SK-N-SH (cell line): ENCODE results near the gene SLC27A3. TPM values are rescaled to one million over a fixed set of nuclear protein-coding genes. Genes with fewer than 3 reads are reported as not detected.

Source experiments
- CTCF ChIA-PET: fragments of 300-600, 350-600 bp; formaldehyde crosslinking; extraction: SDS; loops from one replicate; lab custom pipeline; 2021; lab: Yijun Ruan, JAX
- POLR2A ChIA-PET: fragments of 350-600 bp; sonication (Branson Sonifier 250); formaldehyde crosslinking; extraction: SDS; loops from one replicate; lab custom pipeline; 2020; ENCODE audit warnings: antibody characterized with exemption, inconsistent platforms; lab: Yijun Ruan, JAX
- DNase-seq: peaks from one replicate; pipeline ENCODE4 v3.0.0; 2012
- H2AFZ ChIP-seq: fragments of 200-600 bp; sonication (generic); 2 replicates; pipeline ENCODE4 v1.8.1; 2016; ENCODE audit warnings: antibody characterized with exemption, mild to moderate bottlenecking, low read depth
- H3F3A ChIP-seq: fragments of 200-600 bp; sonication (generic); replicated peaks from 2 replicates; pipeline ENCODE3; 2016; ENCODE audit warnings: antibody characterized with exemption, mild to moderate bottlenecking; ENCODE audit not compliant: insufficient read depth
- H3K27ac ChIP-seq, 2 experiments: fragments of 200-500 bp in 1 of 2; fragments of 200-600 bp in 1 of 2; sonication (Bioruptor generic) in 1 of 2; sonication (generic), shearing (Covaris generic) in 1 of 2; 2 replicates each; pipeline versions ENCODE4 v1.5.1 to v1.6.1; 2014 to 2016; ENCODE audit warnings: low read depth in 2 of 2, inconsistent platforms in 1 of 2, low read length in 1 of 2, mild to moderate bottlenecking in 1 of 2, mixed read lengths in 1 of 2
- H3K27me3 ChIP-seq: fragments of 200-600 bp; sonication (generic), shearing (Covaris generic); 2 replicates; pipeline ENCODE4 v1.6.1; 2016; ENCODE audit warnings: mixed run types; ENCODE audit not compliant: insufficient read depth
- H3K36me3 ChIP-seq, 2 experiments: fragments of 200-500 bp in 1 of 2; fragments of 200-600 bp in 1 of 2; sonication (Bioruptor generic) in 1 of 2; sonication (generic) in 1 of 2; replicated peaks in 1 of 2; 2 replicates each; pipeline versions ENCODE3 to v1.5.1; 2014 to 2016; ENCODE audit warnings: low read length in 1 of 2, mild to moderate bottlenecking in 1 of 2; ENCODE audit not compliant: insufficient read depth in 2 of 2, control insufficient read depth in 1 of 2
- H3K4me1 ChIP-seq, 2 experiments: fragments of 200-500 bp in 1 of 2; fragments of 200-600 bp in 1 of 2; sonication (Bioruptor generic) in 1 of 2; sonication (generic), shearing (Covaris generic) in 1 of 2; 2 replicates each; pipeline versions ENCODE4 v1.5.1 to v1.6.1; 2014 to 2016; ENCODE audit warnings: low read depth in 1 of 2, low read length in 1 of 2, mixed run types in 1 of 2; ENCODE audit not compliant: insufficient read depth in 2 of 2, control insufficient read depth in 1 of 2
- H3K4me2 ChIP-seq: fragments of 200-600 bp; sonication (generic), shearing (Covaris generic); 2 replicates; pipeline ENCODE4 v1.6.1; 2017; ENCODE audit warnings: mixed run types
- H3K4me3 ChIP-seq, 2 experiments: fragments of 200-500 bp in 1 of 2; fragments of 200-600 bp in 1 of 2; sonication (Bioruptor generic) in 1 of 2; sonication (generic), shearing (Covaris generic) in 1 of 2; 2 replicates each; pipeline versions ENCODE4 v1.5.1 to v1.8.1; 2014 to 2016; ENCODE audit warnings: low read depth in 2 of 2, inconsistent platforms in 1 of 2, low read length in 1 of 2, mild to moderate bottlenecking in 1 of 2, mixed read lengths in 1 of 2, moderate library complexity in 1 of 2
- H3K79me2 ChIP-seq: fragments of 200-600 bp; sonication (generic); 2 replicates; pipeline ENCODE4 v1.8.1; 2017; ENCODE audit warnings: mild to moderate bottlenecking; ENCODE audit not compliant: insufficient read depth
- H3K9ac ChIP-seq: fragments of 200-600 bp; sonication (generic); 2 replicates; pipeline ENCODE4 v1.6.1; 2017; ENCODE audit warnings: mixed run types
- H3K9me2 ChIP-seq: fragments of 200-600 bp; sonication (generic); 2 replicates; pipeline ENCODE4 v1.6.1; 2017; ENCODE audit warnings: mixed run types
- H3K9me3 ChIP-seq: fragments of 200-600 bp; sonication (generic); 2 replicates; pipeline ENCODE4 v1.6.1; 2017; ENCODE audit warnings: mixed run types, mild to moderate bottlenecking, moderate library complexity
- H4K20me1 ChIP-seq: fragments of 200-600 bp; sonication (generic); 2 replicates; pipeline ENCODE4 v1.6.1; 2017; ENCODE audit warnings: mild to moderate bottlenecking, mixed run types; ENCODE audit not compliant: insufficient read depth
- CHD2 ChIP-seq: fragments of 150-350 bp; IDR thresholded peaks from 2 replicates; pipeline ENCODE4 v1.6.1; 2018; ENCODE audit warnings: low read length; ENCODE audit not compliant: partially characterized antibody
- GABPA ChIP-seq: IDR thresholded peaks from 2 replicates; pipeline ENCODE4 v1.4.0; 2012; ENCODE audit warnings: low read depth, mild to moderate bottlenecking
- GATA2 ChIP-seq: sonication (generic); formaldehyde crosslinking; IDR thresholded peaks from 2 replicates; pipeline ENCODE4 v1.5.0; 2020; ENCODE audit warnings: mild to moderate bottlenecking, missing genetic modification reagents
- JUND ChIP-seq: IDR thresholded peaks from 2 replicates; pipeline ENCODE4 v1.4.0; 2012
- MEF2A ChIP-seq: IDR thresholded peaks from 2 replicates; pipeline ENCODE4 v1.4.0; 2012; ENCODE audit warnings: low read depth, borderline replicate concordance
- MXI1 ChIP-seq: IDR thresholded peaks from 2 replicates; pipeline ENCODE4 v1.6.1; 2012; ENCODE audit warnings: mild to moderate bottlenecking, low read depth, low read length, improper control_type of control experiment
- NRF1 ChIP-seq: IDR thresholded peaks from 2 replicates; pipeline ENCODE4 v1.6.1; 2012; ENCODE audit warnings: low read depth, mild to moderate bottlenecking, low read length
- POLR2AphosphoS5 ChIP-seq: IDR thresholded peaks from 2 replicates; pipeline ENCODE4 v1.6.1; 2012; ENCODE audit warnings: low read depth, low read length
- RAD21 ChIP-seq: IDR thresholded peaks from 2 replicates; pipeline ENCODE4 v1.6.1; 2012; ENCODE audit warnings: mild to moderate bottlenecking, low read length
- RCOR1 ChIP-seq: fragments of 150-350 bp; IDR thresholded peaks from 2 replicates; pipeline ENCODE4 v1.6.1; 2017; ENCODE audit warnings: antibody characterized with exemption, low read length
- RFX5 ChIP-seq: IDR thresholded peaks from 2 replicates; pipeline ENCODE4 v1.6.1; 2012; ENCODE audit warnings: mild to moderate bottlenecking, improper control_type of control experiment, low read length
- RXRA ChIP-seq: IDR thresholded peaks from 2 replicates; pipeline ENCODE4 v1.4.0; 2012; ENCODE audit warnings: low read depth, mild to moderate bottlenecking, borderline replicate concordance
- SIN3A ChIP-seq: IDR thresholded peaks from 2 replicates; pipeline ENCODE4 v1.6.1; 2012; ENCODE audit warnings: low read depth, mild to moderate bottlenecking, low read length, moderate library complexity, borderline replicate concordance
- TAF1 ChIP-seq: IDR thresholded peaks from 2 replicates; pipeline ENCODE4 v1.6.1; 2012; ENCODE audit warnings: low read depth, mild to moderate bottlenecking, low read length, moderate library complexity, borderline replicate concordance
- TCF12 ChIP-seq: IDR thresholded peaks from 2 replicates; pipeline ENCODE4 v1.4.0; 2012
- YY1 ChIP-seq: IDR thresholded peaks from 2 replicates; pipeline ENCODE4 v1.4.0; 2012; ENCODE audit warnings: low read depth, mild to moderate bottlenecking
- WGBS: methylation state at CpG from one replicate; pipeline ENCODE4 v1.1.6; 2017; ENCODE audit warnings: low lambda C conversion rate; 5-methylcytosine and 5-hydroxymethylcytosine counted together
- polyA plus RNA-seq, 3 experiments: library from polyadenylated mRNA; depleted of rRNA; stranded (reverse); fragments of >200 nt; gene quantifications; 2 replicates each; pipeline ENCODE4 v1.2.3, GENCODE V29; 2012
- TF ChIP-seq, protein P1 (sequence below): fragments of 200-600 bp; sonication (generic); IDR thresholded peaks from 2 replicates; pipeline ENCODE4 v1.6.1; 2017; ENCODE audit warnings: antibody characterized with exemption, mild to moderate bottlenecking, moderate library complexity
- TF ChIP-seq, protein P2 (sequence below): IDR thresholded peaks from 2 replicates; pipeline ENCODE4 v1.4.0; 2012; ENCODE audit warnings: low read depth, borderline replicate concordance
- TF ChIP-seq, protein P3 (sequence below): IDR thresholded peaks from 2 replicates; pipeline ENCODE4 v1.4.0; 2012; ENCODE audit warnings: low read depth

SLC27A3 gene
- polyA plus RNA-seq, 1 of the 3 experiments (the other 2 are of a cell fraction), result 9.0 TPM

DNA sequence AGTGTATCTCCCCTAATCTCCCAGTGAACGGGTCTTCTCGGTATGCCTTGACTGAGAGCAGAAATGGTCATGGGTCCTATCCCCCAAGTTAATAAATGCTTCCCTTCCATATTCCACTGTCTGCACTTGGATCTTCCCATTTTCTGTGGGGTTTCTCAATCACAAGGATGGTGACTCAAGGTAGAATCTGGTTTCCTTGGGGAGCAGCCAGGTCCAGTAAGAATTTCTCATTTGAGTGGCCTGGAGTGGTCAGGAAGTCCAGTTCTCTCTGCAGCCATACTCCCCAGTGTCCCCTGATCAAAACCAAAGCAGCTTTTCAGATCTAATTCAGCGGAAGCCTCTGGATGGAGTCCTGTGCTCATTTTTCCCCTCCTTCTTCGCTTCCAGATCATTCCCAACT lies 14.8 kb upstream of the SLC27A3 start:
- H3K9me3 ChIP-seq, result no peaks in the 10 kb centered on the region
- peaks cover 24 to 60% of the 10 kb centered on the region in 2 experiments for H3K36me3 ChIP-seq
- 95% methylated on average over 4 of the region's 4 CpGs for WGBS
- H3K4me3 ChIP-seq, result no peak overlapping the region
- H3K27me3 ChIP-seq, result no peaks in the 10 kb centered on the region
- no peaks in the 10 kb centered on the region for H3K4me1 ChIP-seq
- H3K9me2 ChIP-seq, result no peaks in the 10 kb centered on the region
- H3K4me2 ChIP-seq, result no peak overlapping the region
- no peak for DNase-seq
- POLR2A ChIA-PET, result no interaction called here
- TF ChIP-seq GABPA (no peak), NRF1 (no peak), TCF12 (no peak), GATA2 (CRISPR knock-in tag) (no peak), POLR2AphosphoS5 (no peak), MXI1 (no peak), RCOR1 (no peak), JUND (no peak), MEF2A (no peak), RFX5 (no peak), YY1 (no peak), SIN3A (no peak), TAF1 (no peak), RXRA (no peak), RAD21 (no peak), CHD2 (no peak)
- TF ChIP-seq, protein P1, sequence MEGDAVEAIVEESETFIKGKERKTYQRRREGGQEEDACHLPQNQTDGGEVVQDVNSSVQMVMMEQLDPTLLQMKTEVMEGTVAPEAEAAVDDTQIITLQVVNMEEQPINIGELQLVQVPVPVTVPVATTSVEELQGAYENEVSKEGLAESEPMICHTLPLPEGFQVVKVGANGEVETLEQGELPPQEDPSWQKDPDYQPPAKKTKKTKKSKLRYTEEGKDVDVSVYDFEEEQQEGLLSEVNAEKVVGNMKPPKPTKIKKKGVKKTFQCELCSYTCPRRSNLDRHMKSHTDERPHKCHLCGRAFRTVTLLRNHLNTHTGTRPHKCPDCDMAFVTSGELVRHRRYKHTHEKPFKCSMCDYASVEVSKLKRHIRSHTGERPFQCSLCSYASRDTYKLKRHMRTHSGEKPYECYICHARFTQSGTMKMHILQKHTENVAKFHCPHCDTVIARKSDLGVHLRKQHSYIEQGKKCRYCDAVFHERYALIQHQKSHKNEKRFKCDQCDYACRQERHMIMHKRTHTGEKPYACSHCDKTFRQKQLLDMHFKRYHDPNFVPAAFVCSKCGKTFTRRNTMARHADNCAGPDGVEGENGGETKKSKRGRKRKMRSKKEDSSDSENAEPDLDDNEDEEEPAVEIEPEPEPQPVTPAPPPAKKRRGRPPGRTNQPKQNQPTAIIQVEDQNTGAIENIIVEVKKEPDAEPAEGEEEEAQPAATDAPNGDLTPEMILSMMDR, result no peak
- TF ChIP-seq, protein P2, sequence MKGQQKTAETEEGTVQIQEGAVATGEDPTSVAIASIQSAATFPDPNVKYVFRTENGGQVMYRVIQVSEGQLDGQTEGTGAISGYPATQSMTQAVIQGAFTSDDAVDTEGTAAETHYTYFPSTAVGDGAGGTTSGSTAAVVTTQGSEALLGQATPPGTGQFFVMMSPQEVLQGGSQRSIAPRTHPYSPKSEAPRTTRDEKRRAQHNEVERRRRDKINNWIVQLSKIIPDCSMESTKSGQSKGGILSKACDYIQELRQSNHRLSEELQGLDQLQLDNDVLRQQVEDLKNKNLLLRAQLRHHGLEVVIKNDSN, result no peak
- TF ChIP-seq, protein P3, sequence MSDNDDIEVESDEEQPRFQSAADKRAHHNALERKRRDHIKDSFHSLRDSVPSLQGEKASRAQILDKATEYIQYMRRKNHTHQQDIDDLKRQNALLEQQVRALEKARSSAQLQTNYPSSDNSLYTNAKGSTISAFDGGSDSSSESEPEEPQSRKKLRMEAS, result no peak
- CTCF ChIA-PET, result interaction anchor here (1.1 to 4.4 kb wide), 4 partner anchors 11 to 186 kb away, joined by 4 to 17 read pairs (median 7); partner anchors contain the start of gene DENND4B
- no peaks in the 10 kb centered on the region for H3F3A ChIP-seq
- no peak overlapping the region for H3K9ac ChIP-seq
- H3K79me2 ChIP-seq, result no peaks in the 10 kb centered on the region
- no peak overlapping the region for H3K27ac ChIP-seq
- H4K20me1 ChIP-seq, result no peaks in the 10 kb centered on the region
- no peak overlapping the region for H2AFZ ChIP-seq
